Transverse colon (tissue), 4 donors: ENCODE measurements around the gene RNF130. TPM values are rescaled to one million over a fixed set of nuclear protein-coding genes. Genes with fewer than 3 reads are reported as not detected.
"Not testable (repeated sequence)": the region's sequence is repeated elsewhere in the genome, so short reads cannot be mapped to it uniquely, and the experiment has no call there.

Experiments
- DNase-seq: peaks from one replicate; pipeline ENCODE4 v3.0.0-alpha.2; 2019
- H3K27ac ChIP-seq, 4 donors: fragments of 200-600 bp; sonication (generic); 2 replicates each; pipeline ENCODE4 v1.5.1; 2016 to 2018; ENCODE audit warnings: inconsistent platforms in 4 of 4
- H3K27me3 ChIP-seq: fragments of 200-600 bp; sonication (generic); 2 replicates; pipeline ENCODE4 v1.5.1; 2017; ENCODE audit warnings: inconsistent platforms
- H3K36me3 ChIP-seq, 4 donors: fragments of 200-600 bp; sonication (generic); 2 replicates each; pipeline ENCODE4 v1.5.1; 2017 to 2019; ENCODE audit warnings: inconsistent platforms in 4 of 4
- H3K4me1 ChIP-seq, 4 donors: fragments of 200-600 bp; sonication (generic); 2 replicates each; pipeline ENCODE4 v1.5.1; 2017 to 2020; ENCODE audit warnings: inconsistent platforms in 4 of 4
- H3K4me3 ChIP-seq, 4 donors: fragments of 200-600 bp; sonication (generic); 1 replicate in 1 of 4; 2 replicates in 3 of 4; pipeline versions ENCODE4 v1.5.1 to v1.6.1; 2017 to 2019; ENCODE audit warnings: inconsistent platforms in 4 of 4
- H3K9me3 ChIP-seq, 2 donors: fragments of 200-600 bp; sonication (generic); 2 replicates each; pipeline ENCODE4 v1.5.1; 2017 to 2019; ENCODE audit warnings: inconsistent platforms in 2 of 2
- CTCF ChIP-seq, 5 experiments: fragments of 200-600 bp in 3 of 5; fragments of 450-650 bp in 2 of 5; sonication (generic) in 3 of 5; IDR thresholded peaks; 1 replicate in 2 of 5; 2 replicates in 3 of 5; pipeline ENCODE4 v1.5.1; 2016 to 2017; ENCODE audit warnings: antibody characterized with exemption in 5 of 5, inconsistent platforms in 3 of 5, mild to moderate bottlenecking in 2 of 5, moderate library complexity in 1 of 5
- EP300 ChIP-seq: sonication (generic); formaldehyde crosslinking; IDR thresholded peaks from one replicate; pipeline ENCODE4 v1.6.1; 2017; ENCODE audit warnings: antibody characterized with exemption, low read depth
- POLR2A ChIP-seq: fragments of 450-650 bp; IDR thresholded peaks from one replicate; pipeline ENCODE4 v1.6.1; 2016; ENCODE audit warnings: antibody characterized with exemption, mild to moderate bottlenecking, moderate library complexity
- POLR2AphosphoS5 ChIP-seq, 3 donors: sonication (generic); formaldehyde crosslinking; IDR thresholded peaks; one replicate each; pipeline ENCODE4 v1.6.1; 2016; ENCODE audit warnings: antibody characterized with exemption in 3 of 3
- WGBS, 2 donors: methylation state at CpG; one replicate each; pipeline ENCODE4 v1.1.5; 2018; ENCODE audit warnings: low coverage in 1 of 2; 5-methylcytosine and 5-hydroxymethylcytosine counted together
- in situ Hi-C, 4 donors: fragments of 200-750 bp; cut with MboI; loops; one replicate each; pipeline versions ENCODE4 v1.15.0 to v1.15.1; 2017; ENCODE audit warnings: low sequenced_read_pairs in 3 of 4, low pct_ligation_motif_present in 1 of 4, low pct_unique_long_range_greater_than_20kb in 1 of 4
- intact Hi-C: fragments of 100-400 bp; cut with DNase I; formaldehyde crosslinking; loops from one replicate; pipeline ENCODE4 v1.15.1; 2023; ENCODE audit warnings: low total_unique reads
- total RNA-seq, 4 donors: library from RNA; depleted of rRNA; stranded (reverse); fragments of >200 nt; gene quantifications; one replicate each; pipeline ENCODE4 v1.1.0, GENCODE V29; 2016

The RNF130 gene
- total RNA-seq, 4 donors from 2014 or later: 62.2 to 95.2 (median 70.3) TPM

- intact Hi-C loops: no loop called here
Observed at GRCh38 chr5:179959641-179960040, 111.9 kb downstream of the RNF130 start.

GRCh38 chr5:179959118-179959517 is 112.4 kb downstream of the RNF130 start:
- H3K4me1 ChIP-seq, in situ Hi-C loops, H3K27me3 ChIP-seq, H3K27ac ChIP-seq, DNase-seq, H3K4me3 ChIP-seq, H3K9me3 ChIP-seq, intact Hi-C loops: not testable (repeated sequence)
- WGBS, 2 donors: 87 to 93% methylated on average over 2 to 5 of the region's 5 CpGs
- peaks cover 0 to 12% (median 4%) of the 10 kb centered on the region in 4 donors for H3K36me3 ChIP-seq

More at GRCh38 chr5:179959641-179960040, 111.9 kb downstream of the RNF130 start:
- WGBS, 2 donors: 82 to 92% methylated on average over 4 to 6 of the region's 6 CpGs
- Histone ChIP-seq H3K27ac (no peak overlapping the region), H3K27me3 (no peaks in the 10 kb centered on the region), H3K9me3 (no peaks in the 10 kb centered on the region), H3K36me3 (peaks cover 0 to 12% (median 4%) of the 10 kb centered on the region in 4 donors), H3K4me3 (no peak overlapping the region), H3K4me1 (no peaks in the 10 kb centered on the region)
- TF ChIP-seq EP300 (no peak), CTCF (IDR thresholded peaks at IDR 0.05) (no peak)
- in situ Hi-C loops: no loop called here
- no peak for DNase-seq

GRCh38 chr5:179955630-179956029 is 115.9 kb downstream of the RNF130 start:
- intact Hi-C loops: no loop called here
- Histone ChIP-seq H3K27ac (no peak overlapping the region), H3K4me3 (no peak overlapping the region), H3K4me1 (no peaks in the 10 kb centered on the region), H3K36me3 (peaks cover 0 to 10% (median 4%) of the 10 kb centered on the region in 4 donors), H3K27me3 (no peaks in the 10 kb centered on the region), H3K9me3 (no peaks in the 10 kb centered on the region)
- in situ Hi-C loops: no loop called here
- no peak for DNase-seq
- TF ChIP-seq POLR2AphosphoS5 (IDR thresholded peaks at IDR 0.05) (no peak), CTCF (IDR thresholded peaks at IDR 0.05) (no peak), EP300 (no peak), POLR2A (no peak)
- 77 to 81% methylated on average over 2 of the region's 2 CpGs for WGBS, 2 donors

GRCh38 chr5:179955062-179955461 is 116.5 kb downstream of the RNF130 start:
- no peak overlapping the region for H3K27ac ChIP-seq
- no peak overlapping the region for H3K4me3 ChIP-seq
- in situ Hi-C loops (no loop called here), intact Hi-C loops (no loop called here)
- no peak for DNase-seq
- no peaks in the 10 kb centered on the region for H3K9me3 ChIP-seq
- TF ChIP-seq EP300 (no peak), POLR2AphosphoS5 (IDR thresholded peaks at IDR 0.05) (no peak), POLR2A (no peak), CTCF (IDR thresholded peaks at IDR 0.05) (no peak)
- peaks cover 0 to 10% (median 4%) of the 10 kb centered on the region in 4 donors for H3K36me3 ChIP-seq
- H3K4me1 ChIP-seq: no peaks in the 10 kb centered on the region
- H3K27me3 ChIP-seq: no peaks in the 10 kb centered on the region
- WGBS, 2 donors: 80 to 91% methylated on average over 3 to 6 of the region's 6 CpGs

GRCh38 chr5:179954434-179954833 is 117.1 kb downstream of the RNF130 start:
- Histone ChIP-seq H3K36me3 (peaks cover 0 to 10% (median 4%) of the 10 kb centered on the region in 4 donors), H3K27me3 (no peaks in the 10 kb centered on the region), H3K27ac (no peak overlapping the region), H3K4me1 (no peaks in the 10 kb centered on the region), H3K9me3 (no peaks in the 10 kb centered on the region), H3K4me3 (no peak overlapping the region)
- no peak for DNase-seq
- in situ Hi-C loops: no loop called here
- WGBS, 2 donors: 89 to 91% methylated on average over 4 to 6 of the region's 6 CpGs
- TF ChIP-seq POLR2A: no peak
- no peak for TF ChIP-seq POLR2AphosphoS5 (IDR thresholded peaks at IDR 0.05)
- TF ChIP-seq EP300: no peak
- TF ChIP-seq CTCF (IDR thresholded peaks at IDR 0.05): no peak
- intact Hi-C loops: no loop called here
